ENCODE results near the gene LINGO4.

The LINGO4 gene

GRCh38 chr1:151809290-151809984, 4.2 kb upstream of the LINGO4 start:
- Histone ChIP-seq H3K27me3 (ENCODE audit: control insufficient read depth, low read length) (peaks cover 7% of the 10 kb centered on the region), H3K4me2 (ENCODE audit: low read length) (no peak overlapping the region), H3K4me3 (ENCODE audit: low read length) (no peak overlapping the region), H3K79me2 (ENCODE audit: control insufficient read depth, low read length) (no peaks in the 10 kb centered on the region), H3K36me3 (ENCODE audit: control insufficient read depth, low read length) (no peaks in the 10 kb centered on the region), H3K9me2 (replicated peaks; ENCODE audit: control insufficient read depth, low read length) (no peaks in the 10 kb centered on the region), H4K20me1 (ENCODE audit: control insufficient read depth, insufficient read depth, low read depth, low read length) (no peaks in the 10 kb centered on the region), H3K4me1 (ENCODE audit: control insufficient read depth, low read length) (peaks cover 7% of the 10 kb centered on the region), H3K9me3 (ENCODE audit: control insufficient read depth, insufficient read depth, low read length) (no peaks in the 10 kb centered on the region), H3K27ac (ENCODE audit: low read depth, low read length) (no peak overlapping the region), H3F3A (ENCODE audit: control insufficient read depth, insufficient read depth) (no peaks in the 10 kb centered on the region)
- TF ChIP-seq CTCF (IDR thresholded peaks at IDR 0.05; ENCODE audit: low read depth, low read length, poor library complexity, severe bottlenecking) (no peak), EZH2phosphoT487 (IDR thresholded peaks at IDR 0.05; ENCODE audit: borderline replicate concordance, low read length) (no peak)

- no peaks in the 10 kb centered on the region for H4K20me1 ChIP-seq (ENCODE audit: control insufficient read depth, insufficient read depth, low read depth, low read length)
- H3F3A ChIP-seq (ENCODE audit: control insufficient read depth, insufficient read depth) = no peaks in the 10 kb centered on the region
- peaks cover 13% of the 10 kb centered on the region for H3K4me1 ChIP-seq (ENCODE audit: control insufficient read depth, low read length)
- H3K4me2 ChIP-seq (ENCODE audit: low read length) = no peak overlapping the region
- TF ChIP-seq EZH2phosphoT487 (IDR thresholded peaks at IDR 0.05; ENCODE audit: borderline replicate concordance, low read length) (no peak), CTCF (IDR thresholded peaks at IDR 0.05; ENCODE audit: low read depth, low read length, poor library complexity, severe bottlenecking) (no peak)
- no peaks in the 10 kb centered on the region for H3K36me3 ChIP-seq (ENCODE audit: control insufficient read depth, low read length)
- no peak overlapping the region for H3K4me3 ChIP-seq (ENCODE audit: low read length)
- no peak overlapping the region for H3K27ac ChIP-seq (ENCODE audit: low read depth, low read length)
- no peaks in the 10 kb centered on the region for H3K79me2 ChIP-seq (ENCODE audit: control insufficient read depth, low read length)
- peaks cover 10% of the 10 kb centered on the region for H3K27me3 ChIP-seq (ENCODE audit: control insufficient read depth, low read length)
- no peaks in the 10 kb centered on the region for H3K9me3 ChIP-seq (ENCODE audit: control insufficient read depth, insufficient read depth, low read length)
- H3K9me2 ChIP-seq (replicated peaks; ENCODE audit: control insufficient read depth, low read length) = no peaks in the 10 kb centered on the region
Measured at GRCh38 chr1:151807766-151808165, 2.5 kb upstream of the LINGO4 start.

- no peaks in the 10 kb centered on the region for H3F3A ChIP-seq (ENCODE audit: control insufficient read depth, insufficient read depth)
- no peak overlapping the region for H3K4me3 ChIP-seq (ENCODE audit: low read length)
- H3K79me2 ChIP-seq (ENCODE audit: control insufficient read depth, low read length) = no peaks in the 10 kb centered on the region
- peaks cover 10% of the 10 kb centered on the region for H3K27me3 ChIP-seq (ENCODE audit: control insufficient read depth, low read length)
- no peaks in the 10 kb centered on the region for H3K9me2 ChIP-seq (replicated peaks; ENCODE audit: control insufficient read depth, low read length)
- no peaks in the 10 kb centered on the region for H3K9me3 ChIP-seq (ENCODE audit: control insufficient read depth, insufficient read depth, low read length)
- H3K4me2 ChIP-seq (ENCODE audit: low read length) = no peak overlapping the region
- H4K20me1 ChIP-seq (ENCODE audit: control insufficient read depth, insufficient read depth, low read depth, low read length) = no peaks in the 10 kb centered on the region
- TF ChIP-seq CTCF (IDR thresholded peaks at IDR 0.05; ENCODE audit: low read depth, low read length, poor library complexity, severe bottlenecking) = no peak
- no peak for TF ChIP-seq EZH2phosphoT487 (IDR thresholded peaks at IDR 0.05; ENCODE audit: borderline replicate concordance, low read length)
- peaks cover 13% of the 10 kb centered on the region for H3K4me1 ChIP-seq (ENCODE audit: control insufficient read depth, low read length)
- H3K36me3 ChIP-seq (ENCODE audit: control insufficient read depth, low read length) = no peaks in the 10 kb centered on the region
- no peak overlapping the region for H3K27ac ChIP-seq (ENCODE audit: low read depth, low read length)
Measured at GRCh38 chr1:151807131-151807530, 1.9 kb upstream of the LINGO4 start.
